ENCODE results near the gene IDH3B.

The IDH3B gene

DNA sequence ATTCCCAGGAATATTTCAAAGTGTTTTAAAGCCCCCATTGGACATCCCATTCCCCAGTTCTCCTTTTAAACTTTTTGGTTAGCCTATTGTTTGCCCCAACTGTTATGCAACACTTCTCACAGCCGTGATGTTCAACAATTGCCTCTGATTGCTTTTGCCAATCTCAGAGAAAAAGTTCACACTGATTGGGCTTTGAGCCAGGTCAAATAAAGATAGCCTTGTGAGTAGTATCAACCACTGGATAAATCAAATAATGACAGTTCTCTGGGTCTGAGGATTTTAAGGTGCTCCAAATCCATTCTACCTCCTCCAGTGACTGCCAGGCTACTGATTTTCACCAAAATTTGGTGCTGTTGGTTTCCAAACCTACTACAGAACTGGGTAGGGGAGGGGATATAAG is 30.6 kb downstream of the IDH3B start:
- TF ChIP-seq, protein P1, sequence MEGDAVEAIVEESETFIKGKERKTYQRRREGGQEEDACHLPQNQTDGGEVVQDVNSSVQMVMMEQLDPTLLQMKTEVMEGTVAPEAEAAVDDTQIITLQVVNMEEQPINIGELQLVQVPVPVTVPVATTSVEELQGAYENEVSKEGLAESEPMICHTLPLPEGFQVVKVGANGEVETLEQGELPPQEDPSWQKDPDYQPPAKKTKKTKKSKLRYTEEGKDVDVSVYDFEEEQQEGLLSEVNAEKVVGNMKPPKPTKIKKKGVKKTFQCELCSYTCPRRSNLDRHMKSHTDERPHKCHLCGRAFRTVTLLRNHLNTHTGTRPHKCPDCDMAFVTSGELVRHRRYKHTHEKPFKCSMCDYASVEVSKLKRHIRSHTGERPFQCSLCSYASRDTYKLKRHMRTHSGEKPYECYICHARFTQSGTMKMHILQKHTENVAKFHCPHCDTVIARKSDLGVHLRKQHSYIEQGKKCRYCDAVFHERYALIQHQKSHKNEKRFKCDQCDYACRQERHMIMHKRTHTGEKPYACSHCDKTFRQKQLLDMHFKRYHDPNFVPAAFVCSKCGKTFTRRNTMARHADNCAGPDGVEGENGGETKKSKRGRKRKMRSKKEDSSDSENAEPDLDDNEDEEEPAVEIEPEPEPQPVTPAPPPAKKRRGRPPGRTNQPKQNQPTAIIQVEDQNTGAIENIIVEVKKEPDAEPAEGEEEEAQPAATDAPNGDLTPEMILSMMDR (IDR thresholded peaks at IDR 0.05; ENCODE audit: low read depth, low read length, missing control alignments) = no peak
- DNase-seq (ENCODE audit: low read depth) = no peak
- no peak overlapping the region for H3K4me3 ChIP-seq (ENCODE audit: low read depth, low read length)
- in situ Hi-C loops (cut with HindIII; ENCODE audit: low sequenced_read_pairs) = loop anchor here (10.0 kb wide), 1 partner anchor 89 kb away; no protein-coding TSS in a partner anchor

DNA sequence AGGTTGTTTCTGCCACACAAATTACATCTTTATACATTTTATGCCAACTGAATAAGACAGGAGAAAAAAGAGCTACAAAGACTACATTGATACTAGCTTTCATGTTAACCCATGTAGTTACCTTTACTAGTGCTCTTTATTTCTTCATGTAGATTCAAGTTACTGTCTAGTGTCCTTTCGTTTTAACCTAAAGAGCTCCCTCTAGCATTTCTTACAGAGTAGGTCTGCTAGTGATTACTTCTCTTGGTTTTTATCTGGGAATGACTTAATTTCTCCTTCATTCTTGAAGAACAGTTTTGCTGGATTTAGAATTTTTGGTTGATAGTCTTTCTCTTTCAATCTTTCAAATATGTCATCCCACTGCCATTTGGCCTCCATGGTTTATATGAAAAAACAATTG is 32.8 kb downstream of the IDH3B start:
- TF ChIP-seq, protein P1 (IDR thresholded peaks at IDR 0.05; ENCODE audit: low read depth, low read length, missing control alignments) = no peak
- no peak overlapping the region for H3K4me3 ChIP-seq (ENCODE audit: low read depth, low read length)
- DNase-seq (ENCODE audit: low read depth) = no peak
- in situ Hi-C loops (cut with HindIII; ENCODE audit: low sequenced_read_pairs) = loop anchor here (10.0 kb wide), 1 partner anchor 86 kb away; no protein-coding TSS in a partner anchor

DNA sequence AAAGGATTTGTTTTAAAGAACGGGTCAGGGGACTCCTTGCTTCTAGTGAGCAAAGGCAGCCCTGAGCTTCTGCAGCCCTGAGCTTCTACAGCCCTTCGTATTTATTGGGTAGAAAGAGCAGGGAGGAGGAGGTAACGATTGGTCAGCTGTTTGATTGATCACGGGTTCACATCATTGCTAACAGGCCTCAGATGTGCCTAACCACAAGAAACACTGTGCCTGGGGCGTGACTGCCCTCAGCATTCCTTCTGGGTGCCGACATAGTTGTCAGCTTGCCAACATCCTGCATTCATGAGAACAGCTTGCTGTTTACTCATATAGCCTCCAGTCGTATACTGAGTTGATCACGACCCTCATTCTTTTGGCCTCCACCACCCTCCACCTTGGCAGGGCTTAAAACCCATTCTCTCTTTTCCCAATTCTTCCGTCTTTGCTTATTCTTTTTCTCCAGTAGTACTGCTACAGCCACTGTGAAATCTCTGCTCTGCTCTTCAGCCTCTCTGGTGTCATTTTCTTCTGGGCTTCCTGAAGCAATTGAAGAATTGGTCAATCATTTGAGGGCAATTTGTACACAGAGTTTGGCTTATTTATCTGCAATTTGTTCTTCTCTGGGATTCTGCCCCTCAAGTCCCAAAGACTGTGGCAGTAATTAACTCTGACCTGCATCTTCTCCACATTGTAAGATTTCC is 37.0 kb downstream of the IDH3B start:
- DNase-seq (ENCODE audit: low read depth) = peak; percentile 45
- no peak overlapping the region for H3K4me3 ChIP-seq (ENCODE audit: low read depth, low read length)
- in situ Hi-C loops (cut with HindIII; ENCODE audit: low sequenced_read_pairs) = no loop called here
- TF ChIP-seq, protein P1 (IDR thresholded peaks at IDR 0.05; ENCODE audit: low read depth, low read length, missing control alignments) = no peak

DNA sequence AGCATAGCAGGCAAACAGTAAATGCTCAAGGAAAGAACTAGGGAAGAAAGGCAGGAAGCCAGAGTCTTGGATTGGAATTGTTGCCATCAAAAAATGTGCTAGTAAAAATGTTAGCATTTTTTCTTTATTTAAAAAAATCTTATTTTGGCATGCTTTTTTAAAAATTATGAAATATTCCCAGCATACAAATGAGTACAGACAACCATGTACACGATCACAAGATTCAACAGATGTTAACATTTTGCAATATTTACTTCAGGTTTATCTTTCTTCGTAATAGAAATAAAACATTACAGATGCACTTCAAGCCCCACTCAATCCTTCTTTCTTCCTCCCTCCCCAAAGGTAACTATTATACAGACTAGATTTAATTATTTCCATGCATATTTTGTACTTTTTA is 39.0 kb downstream of the IDH3B start:
- H3K4me3 ChIP-seq (ENCODE audit: low read depth, low read length) = no peak overlapping the region
- in situ Hi-C loops (cut with HindIII; ENCODE audit: low sequenced_read_pairs) = no loop called here
- TF ChIP-seq, protein P1 (IDR thresholded peaks at IDR 0.05; ENCODE audit: low read depth, low read length, missing control alignments) = no peak
- no peak for DNase-seq (ENCODE audit: low read depth)

DNA sequence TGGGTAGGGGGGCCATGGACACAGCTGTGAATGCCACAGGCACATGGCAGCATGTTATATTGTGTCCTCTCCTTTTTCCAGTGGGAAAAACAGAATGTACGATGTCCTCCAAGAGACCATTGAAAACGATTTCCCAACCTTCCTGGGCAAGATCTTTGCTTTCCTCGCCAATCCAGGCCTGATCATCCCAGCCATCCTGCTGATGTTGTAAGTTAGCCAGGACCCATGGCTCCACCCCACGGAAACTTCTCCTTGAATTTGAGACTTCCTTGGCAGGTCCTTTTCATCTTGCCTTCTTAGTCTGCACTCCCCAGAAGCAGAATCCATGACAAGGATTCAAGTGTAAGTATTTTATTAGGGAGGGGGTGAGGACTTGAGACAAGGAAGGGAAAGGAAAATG is 39.8 kb downstream of the IDH3B start:
- TF ChIP-seq, protein P1 (IDR thresholded peaks at IDR 0.05; ENCODE audit: low read depth, low read length, missing control alignments) = no peak
- no peak for DNase-seq (ENCODE audit: low read depth)
- in situ Hi-C loops (cut with HindIII; ENCODE audit: low sequenced_read_pairs) = no loop called here
- H3K4me3 ChIP-seq (ENCODE audit: low read depth, low read length) = no peak overlapping the region

DNA sequence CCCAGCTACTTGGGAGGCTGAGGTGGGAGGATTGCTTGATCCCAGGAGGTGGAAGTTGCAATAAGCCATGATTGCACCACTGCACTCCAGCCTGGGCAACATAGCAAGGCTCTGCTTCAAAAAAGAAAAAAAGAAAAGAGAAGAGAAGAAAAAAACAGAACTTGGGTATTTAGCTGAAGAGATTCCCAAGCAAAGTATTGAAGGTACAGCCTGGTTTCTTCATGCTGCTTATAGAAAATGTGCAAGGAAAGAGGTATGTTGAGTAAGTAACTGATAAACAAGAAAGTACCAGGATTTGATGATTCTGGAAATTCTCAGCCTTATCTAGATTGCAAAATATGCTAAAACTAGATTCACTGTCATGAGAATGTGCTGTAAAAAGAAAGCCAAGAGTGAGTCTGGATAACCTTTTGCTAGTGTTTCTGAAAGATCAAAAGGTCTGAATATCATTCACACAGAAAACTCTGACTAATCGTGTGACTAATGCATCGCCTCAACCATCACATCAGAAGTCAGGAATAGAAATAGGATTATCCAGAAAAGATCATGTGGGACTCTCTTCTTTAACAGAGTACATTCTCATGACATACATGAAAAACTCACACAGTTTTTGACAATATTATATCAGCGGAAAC is 43.9 kb downstream of the IDH3B start:
- no peak overlapping the region for H3K4me3 ChIP-seq (ENCODE audit: low read depth, low read length)
- in situ Hi-C loops (cut with HindIII; ENCODE audit: low sequenced_read_pairs) = no loop called here
- no peak for DNase-seq (ENCODE audit: low read depth)
- TF ChIP-seq, protein P1 (IDR thresholded peaks at IDR 0.05; ENCODE audit: low read depth, low read length, missing control alignments) = no peak

Measured in astrocyte of the cerebellum (primary cell).